Endothelial cell (in vitro differentiated cells): ENCODE data around the gene LPIN1. TPM values are rescaled to one million over a fixed set of nuclear protein-coding genes. Genes with fewer than 3 reads are reported as not detected.

Source experiments
- DNase-seq: peaks from one replicate; pipeline ENCODE4 v3.0.0; 2021; ENCODE audit warnings: low spot score
- H3K27ac Mint-ChIP-seq: one replicate; pipeline ENCODE4 v1.8.0; 2021; ENCODE audit warnings: mixed read lengths, inconsistent platforms; ENCODE audit not compliant: unreplicated experiment
- H3K27me3 Mint-ChIP-seq: one replicate; pipeline ENCODE4 v1.8.0; 2021; ENCODE audit warnings: mild to moderate bottlenecking, moderate library complexity, mixed read lengths, inconsistent platforms; ENCODE audit not compliant: unreplicated experiment
- H3K36me3 Mint-ChIP-seq: one replicate; pipeline ENCODE4 v1.8.0; 2021; ENCODE audit warnings: mild to moderate bottlenecking, low read depth, mixed read lengths, inconsistent platforms; ENCODE audit not compliant: unreplicated experiment
- H3K4me1 Mint-ChIP-seq: one replicate; pipeline ENCODE4 v1.8.0; 2021; ENCODE audit warnings: mild to moderate bottlenecking, mixed read lengths, inconsistent platforms; ENCODE audit not compliant: unreplicated experiment
- H3K4me3 Mint-ChIP-seq: one replicate; pipeline ENCODE4 v1.8.0; 2021; ENCODE audit warnings: mild to moderate bottlenecking, mixed read lengths, inconsistent platforms; ENCODE audit not compliant: unreplicated experiment
- H3K9me3 Mint-ChIP-seq: one replicate; pipeline ENCODE4 v1.8.0; 2021; ENCODE audit warnings: mixed read lengths, inconsistent platforms; ENCODE audit not compliant: unreplicated experiment
- CTCF ChIP-seq: fragments of 200-600 bp; sonication (generic); IDR thresholded peaks from one replicate; pipeline ENCODE4 v1.5.0; 2021; ENCODE audit warnings: antibody characterized with exemption; ENCODE audit not compliant: unreplicated experiment
- total RNA-seq: library from RNA; stranded (reverse); fragmentation: NEBNext Ultra II Directional; extraction: Animal tissue kit (Norgen Biotek cat#: 25700); gene quantifications from one replicate; pipeline ENCODE4 v1.2.1, GENCODE V29; 2021; ENCODE audit not compliant: unreplicated experiment

Gene LPIN1
- total RNA-seq, 1 donor from 2014 or later = 16.4 TPM

GRCh38 chr2:11870064-11870463, 123.6 kb downstream of the LPIN1 start:
- H3K4me1 Mint-ChIP-seq = peaks cover 2% of the 10 kb centered on the region
- no peak overlapping the region for H3K27ac Mint-ChIP-seq
- TF ChIP-seq CTCF = no peak
- no peaks in the 10 kb centered on the region for H3K27me3 Mint-ChIP-seq
- H3K4me3 Mint-ChIP-seq = no peak overlapping the region
- no peak for DNase-seq
- H3K9me3 Mint-ChIP-seq = no peaks in the 10 kb centered on the region
- H3K36me3 Mint-ChIP-seq = no peaks in the 10 kb centered on the region

- no peak for TF ChIP-seq CTCF
- Mint-ChIP-seq H3K9me3 (no peaks in the 10 kb centered on the region), H3K36me3 (no peaks in the 10 kb centered on the region), H3K27ac (no peak overlapping the region), H3K4me1 (peaks cover 2% of the 10 kb centered on the region), H3K27me3 (peaks cover 2% of the 10 kb centered on the region), H3K4me3 (no peak overlapping the region)
- no peak for DNase-seq
These were observed 124.2 kb downstream of the LPIN1 start for GRCh38 chr2:11870584-11870983.

GRCh38 chr2:11871421-11871820, 125.0 kb downstream of the LPIN1 start:
- TF ChIP-seq CTCF = no peak

GRCh38 chr2:11872247-11872947, 126.0 kb downstream of the LPIN1 start:
- Mint-ChIP-seq H3K9me3 (no peaks in the 10 kb centered on the region), H3K4me1 (peaks cover 2% of the 10 kb centered on the region), H3K27me3 (peaks cover 7% of the 10 kb centered on the region), H3K27ac (no peak overlapping the region), H3K4me3 (no peak overlapping the region), H3K36me3 (no peaks in the 10 kb centered on the region)
- TF ChIP-seq CTCF = no peak
- DNase-seq = no peak

More at GRCh38 chr2:11871421-11871820, 125.0 kb downstream of the LPIN1 start:
- DNase-seq = no peak
- Mint-ChIP-seq H3K36me3 (no peaks in the 10 kb centered on the region), H3K4me3 (no peak overlapping the region), H3K27ac (no peak overlapping the region), H3K27me3 (peaks cover 4% of the 10 kb centered on the region), H3K4me1 (peaks cover 2% of the 10 kb centered on the region), H3K9me3 (no peaks in the 10 kb centered on the region)

- TF ChIP-seq CTCF = no peak
- H3K27me3 Mint-ChIP-seq = peaks cover 7% of the 10 kb centered on the region
- H3K27ac Mint-ChIP-seq = no peak overlapping the region
- H3K4me1 Mint-ChIP-seq = peaks cover 2% of the 10 kb centered on the region
- H3K9me3 Mint-ChIP-seq = no peaks in the 10 kb centered on the region
- no peaks in the 10 kb centered on the region for H3K36me3 Mint-ChIP-seq
- H3K4me3 Mint-ChIP-seq = no peak overlapping the region
- no peak for DNase-seq
These were observed 126.5 kb downstream of the LPIN1 start for GRCh38 chr2:11872948-11873269.
